ENCODE data around the gene LCN9.

LCN9 gene

DNA sequence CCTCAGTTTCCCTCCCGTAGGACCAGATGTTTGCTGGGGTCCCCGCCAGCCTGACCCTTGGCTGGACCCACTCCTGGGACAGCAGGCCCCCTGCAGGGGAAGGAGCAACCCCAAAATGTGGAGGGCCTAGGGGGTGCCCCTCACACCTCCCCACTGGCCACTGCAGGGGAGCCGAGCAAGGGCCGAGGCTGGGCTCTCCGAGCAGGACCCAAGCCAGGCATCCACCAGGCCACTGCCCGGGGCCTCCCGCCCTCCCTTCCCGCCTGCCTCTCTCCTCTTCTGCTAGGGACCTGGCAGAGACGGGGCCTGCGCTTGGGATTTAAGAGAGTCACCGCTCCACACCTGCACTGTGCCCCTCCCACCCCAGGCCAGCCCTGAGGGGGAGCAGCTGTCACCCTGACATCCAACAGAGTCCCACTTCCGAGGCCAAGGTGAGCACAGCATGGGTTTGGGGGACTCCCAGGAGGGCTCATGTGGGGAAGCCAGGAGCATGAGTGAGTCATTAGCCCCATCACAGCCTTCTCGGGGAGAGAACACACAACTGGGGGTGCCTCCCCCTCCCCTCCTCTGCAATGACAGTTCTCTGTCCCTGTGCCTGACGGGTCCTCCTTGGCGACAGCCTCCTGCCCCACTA is 20.4 kb downstream of the LCN9 start:
- TF ChIP-seq, protein P1, sequence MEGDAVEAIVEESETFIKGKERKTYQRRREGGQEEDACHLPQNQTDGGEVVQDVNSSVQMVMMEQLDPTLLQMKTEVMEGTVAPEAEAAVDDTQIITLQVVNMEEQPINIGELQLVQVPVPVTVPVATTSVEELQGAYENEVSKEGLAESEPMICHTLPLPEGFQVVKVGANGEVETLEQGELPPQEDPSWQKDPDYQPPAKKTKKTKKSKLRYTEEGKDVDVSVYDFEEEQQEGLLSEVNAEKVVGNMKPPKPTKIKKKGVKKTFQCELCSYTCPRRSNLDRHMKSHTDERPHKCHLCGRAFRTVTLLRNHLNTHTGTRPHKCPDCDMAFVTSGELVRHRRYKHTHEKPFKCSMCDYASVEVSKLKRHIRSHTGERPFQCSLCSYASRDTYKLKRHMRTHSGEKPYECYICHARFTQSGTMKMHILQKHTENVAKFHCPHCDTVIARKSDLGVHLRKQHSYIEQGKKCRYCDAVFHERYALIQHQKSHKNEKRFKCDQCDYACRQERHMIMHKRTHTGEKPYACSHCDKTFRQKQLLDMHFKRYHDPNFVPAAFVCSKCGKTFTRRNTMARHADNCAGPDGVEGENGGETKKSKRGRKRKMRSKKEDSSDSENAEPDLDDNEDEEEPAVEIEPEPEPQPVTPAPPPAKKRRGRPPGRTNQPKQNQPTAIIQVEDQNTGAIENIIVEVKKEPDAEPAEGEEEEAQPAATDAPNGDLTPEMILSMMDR (IDR thresholded peaks at IDR 0.05; ENCODE audit: borderline replicate concordance, insufficient read depth, low read depth, low read length), result no peak
- no peak overlapping the region for H3K4me3 ChIP-seq (ENCODE audit: low read depth, low read length)

- H3K4me3 ChIP-seq (ENCODE audit: low read depth, low read length), result no peak overlapping the region
- TF ChIP-seq, protein P1 (IDR thresholded peaks at IDR 0.05; ENCODE audit: borderline replicate concordance, insufficient read depth, low read depth, low read length), result no peak
Observed at GRCh38 chr9:135684691-135685090, 21.6 kb downstream of the LCN9 start.

DNA sequence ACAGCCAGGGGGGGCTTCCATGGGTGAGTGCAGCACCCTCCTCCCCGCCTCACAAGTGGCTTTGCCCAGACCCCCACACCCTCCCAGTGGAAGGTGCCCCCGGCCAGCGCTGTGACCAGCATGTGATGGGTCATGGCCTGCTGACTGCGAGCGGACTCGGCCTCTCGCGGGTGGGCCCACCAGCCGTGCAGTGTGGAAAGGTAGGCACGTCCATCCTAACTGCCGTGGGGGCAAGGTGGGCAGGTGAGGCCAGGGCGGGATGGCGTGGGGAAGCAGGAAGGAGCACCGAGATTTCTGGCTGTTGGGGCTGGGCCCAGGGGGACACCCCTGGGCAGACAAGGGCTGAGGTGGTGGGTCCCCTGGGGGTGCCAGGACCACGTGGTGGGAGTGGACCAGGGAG is 24.1 kb downstream of the LCN9 start:
- H3K4me3 ChIP-seq (ENCODE audit: low read depth, low read length), result no peak overlapping the region
- TF ChIP-seq, protein P1 (IDR thresholded peaks at IDR 0.05; ENCODE audit: borderline replicate concordance, insufficient read depth, low read depth, low read length), result no peak

GRCh38 chr9:135689011-135689410 is 25.9 kb downstream of the LCN9 start:
- H3K4me3 ChIP-seq (ENCODE audit: low read depth, low read length), result no peak overlapping the region
- TF ChIP-seq, protein P1 (IDR thresholded peaks at IDR 0.05; ENCODE audit: borderline replicate concordance, insufficient read depth, low read depth, low read length), result no peak

GRCh38 chr9:135690836-135691570 is 27.9 kb downstream of the LCN9 start:
- H3K4me3 ChIP-seq (ENCODE audit: low read depth, low read length), result no peak overlapping the region
- TF ChIP-seq, protein P1 (IDR thresholded peaks at IDR 0.05; ENCODE audit: borderline replicate concordance, insufficient read depth, low read depth, low read length), result no peak

GRCh38 chr9:135692410-135692809 is 29.3 kb downstream of the LCN9 start:
- TF ChIP-seq, protein P1 (IDR thresholded peaks at IDR 0.05; ENCODE audit: borderline replicate concordance, insufficient read depth, low read depth, low read length), result no peak

GRCh38 chr9:135693265-135693664 is 30.2 kb downstream of the LCN9 start:
- TF ChIP-seq, protein P1 (IDR thresholded peaks at IDR 0.05; ENCODE audit: borderline replicate concordance, insufficient read depth, low read depth, low read length), result no peak
- H3K4me3 ChIP-seq (ENCODE audit: low read depth, low read length), result no peak overlapping the region

More at GRCh38 chr9:135692410-135692809, 29.3 kb downstream of the LCN9 start:
- H3K4me3 ChIP-seq (ENCODE audit: low read depth, low read length), result no peak overlapping the region

All from GM12875 (cell line).